Left lobe of liver (tissue), 2 donors: Measurements from ENCODE around the gene FAM20C. TPM values are rescaled to one million over a fixed set of nuclear protein-coding genes. Genes with fewer than 3 reads are reported as not detected.
"Not testable (repeated sequence)": the region's sequence is repeated elsewhere in the genome, so short reads cannot be mapped to it uniquely, and the experiment has no call there.

Experiments
- ATAC-seq: fragments of 200-7000 bp; cut with Tn5 transposase; one replicate; pipeline ENCODE4 v1.9.1; 2020; ENCODE audit warnings: mild to moderate bottlenecking, moderate library complexity
- DNase-seq: peaks from one replicate; pipeline ENCODE4 v3.0.0-alpha.2; 2020; ENCODE audit warnings: low spot score
- total RNA-seq: library from RNA; stranded (reverse); gene quantifications from one replicate; pipeline ENCODE4 v1.2.1, GENCODE V29; 2021
- donor health status: DM: no; HTN: no; CAD: no; lungs with moderate emphysema.
- donor health status: DM: no; HTN: yes; CAD: no.

FAM20C gene
- total RNA-seq, 1 donor from 2014 or later, result 72.2 TPM

DNA sequence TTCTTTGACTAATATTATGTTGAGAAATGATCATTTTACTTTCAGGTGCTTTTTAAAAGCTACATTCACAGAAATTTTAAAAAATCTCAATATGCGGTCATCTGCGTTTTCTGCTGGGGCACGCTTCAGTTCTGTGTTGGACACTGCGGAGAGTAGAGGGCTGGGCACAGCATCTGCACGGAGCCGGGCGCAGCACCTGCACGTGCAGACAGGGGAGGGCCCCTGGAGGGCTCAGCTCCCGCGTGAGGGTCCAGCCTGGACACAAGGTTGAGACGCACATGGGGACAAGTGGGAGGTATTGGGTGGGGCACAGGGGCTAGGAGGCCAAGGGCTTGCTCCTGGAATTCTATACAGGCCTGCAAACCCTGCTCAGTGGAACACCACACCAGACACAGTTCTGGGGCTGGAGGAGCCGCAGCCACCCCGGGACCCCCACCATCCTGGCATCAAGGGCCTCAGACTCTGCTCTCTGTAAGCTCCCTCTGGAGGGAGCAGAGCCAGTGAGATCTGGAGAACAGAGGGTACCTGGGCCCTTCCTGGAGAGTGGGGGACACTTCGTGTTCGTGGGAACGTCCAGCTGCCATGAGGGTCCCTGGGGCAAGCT, 20.4 kb upstream of the FAM20C start:
- DNase-seq, result no peak
- ATAC-seq, result no peak

DNA sequence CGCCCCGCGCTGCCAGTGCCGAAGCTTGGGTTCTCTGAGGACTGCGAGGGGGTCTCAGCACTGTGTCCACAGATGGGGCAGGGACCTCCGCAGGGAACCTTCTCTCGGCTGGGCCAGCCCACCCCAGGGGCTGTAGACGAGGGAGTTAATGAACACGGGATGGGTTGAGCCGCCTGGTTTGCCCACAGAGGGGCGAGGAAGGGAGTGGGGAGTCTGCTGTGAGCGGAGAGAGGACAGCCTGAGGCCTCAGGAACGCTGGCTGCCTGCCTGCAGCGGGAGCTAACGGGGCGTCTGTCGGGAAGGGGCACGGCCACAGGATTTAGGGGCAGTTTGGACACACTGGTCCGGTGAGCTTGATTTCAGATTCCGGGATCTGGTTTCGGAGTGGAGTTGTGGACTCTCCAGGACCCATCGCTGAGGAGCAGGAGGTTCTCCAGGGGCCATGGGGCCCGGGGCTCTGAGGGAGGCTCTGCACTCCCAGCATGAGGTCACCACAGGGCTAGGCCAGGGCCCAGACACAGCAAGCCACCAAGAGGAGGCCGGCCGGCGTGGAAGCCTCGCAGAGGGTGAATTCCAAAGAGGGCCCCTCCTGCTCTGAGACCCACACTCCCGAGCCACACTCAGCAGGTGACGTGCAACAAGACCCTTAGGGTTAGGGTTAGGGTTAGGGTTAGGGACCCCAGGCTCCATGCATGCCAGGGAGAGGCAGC, 19.0 kb upstream of the FAM20C start:
- DNase-seq (no peak), ATAC-seq (no peak)

DNA sequence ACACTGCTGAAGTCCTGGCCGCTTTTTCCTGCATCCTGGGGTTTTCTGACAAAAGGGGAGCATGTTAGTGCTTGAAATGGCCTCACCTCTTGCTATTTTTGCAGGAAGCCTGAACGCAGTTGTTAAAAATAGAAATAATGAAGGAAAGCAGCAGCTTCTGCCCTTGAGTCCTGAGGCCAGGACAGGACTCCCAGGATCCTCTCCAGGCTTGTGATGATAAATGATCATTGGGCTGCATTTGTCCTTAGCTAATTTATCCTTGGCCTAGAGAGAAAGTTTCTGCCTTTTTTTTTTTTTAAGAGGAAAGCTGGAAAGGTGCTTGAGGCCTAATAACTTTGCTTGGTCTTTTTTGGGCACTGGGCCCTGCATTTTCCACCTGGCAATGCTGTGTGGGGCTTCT, 17.7 kb upstream of the FAM20C start:
- DNase-seq (no peak), ATAC-seq (no peak)

DNA sequence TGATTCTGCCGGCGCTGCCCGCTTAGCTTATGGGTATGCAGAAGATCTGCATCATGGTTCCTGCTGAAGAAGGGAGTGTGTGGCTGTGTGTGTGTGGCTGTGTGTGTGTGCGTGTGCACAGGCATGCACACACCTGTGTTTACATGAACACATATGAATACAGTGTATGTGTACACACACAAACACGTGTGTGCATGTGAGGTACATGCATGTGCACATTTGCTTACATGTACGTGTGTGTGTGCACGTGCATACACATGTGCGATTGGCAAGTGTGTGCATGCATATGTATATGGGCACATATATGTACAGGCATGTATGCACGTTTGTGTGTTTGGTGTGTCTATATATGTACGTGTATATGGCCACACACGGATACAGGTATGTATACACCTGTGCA, 16.4 kb upstream of the FAM20C start:
- DNase-seq (no peak), ATAC-seq (no peak)

DNA sequence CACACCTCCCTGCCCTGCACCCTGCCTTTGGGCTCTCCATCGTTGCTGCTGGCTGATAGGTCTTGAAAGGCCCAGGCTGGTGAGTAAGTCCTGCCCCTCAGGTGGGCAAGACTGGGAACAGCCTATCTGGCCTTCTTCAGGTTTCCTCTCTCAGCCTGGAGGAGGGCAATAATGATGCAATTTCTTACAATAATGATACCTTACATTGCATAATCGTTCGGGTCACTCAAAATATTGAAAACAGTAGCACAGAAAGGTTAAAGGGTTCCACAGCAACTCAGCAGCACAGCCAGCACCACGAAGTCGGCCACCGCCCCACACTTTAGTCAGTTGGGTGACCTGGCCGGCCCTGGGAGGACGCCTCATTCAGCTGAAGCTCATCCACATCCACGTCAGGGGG, 16.0 kb upstream of the FAM20C start:
- DNase-seq, result no peak
- no peak for ATAC-seq

DNA sequence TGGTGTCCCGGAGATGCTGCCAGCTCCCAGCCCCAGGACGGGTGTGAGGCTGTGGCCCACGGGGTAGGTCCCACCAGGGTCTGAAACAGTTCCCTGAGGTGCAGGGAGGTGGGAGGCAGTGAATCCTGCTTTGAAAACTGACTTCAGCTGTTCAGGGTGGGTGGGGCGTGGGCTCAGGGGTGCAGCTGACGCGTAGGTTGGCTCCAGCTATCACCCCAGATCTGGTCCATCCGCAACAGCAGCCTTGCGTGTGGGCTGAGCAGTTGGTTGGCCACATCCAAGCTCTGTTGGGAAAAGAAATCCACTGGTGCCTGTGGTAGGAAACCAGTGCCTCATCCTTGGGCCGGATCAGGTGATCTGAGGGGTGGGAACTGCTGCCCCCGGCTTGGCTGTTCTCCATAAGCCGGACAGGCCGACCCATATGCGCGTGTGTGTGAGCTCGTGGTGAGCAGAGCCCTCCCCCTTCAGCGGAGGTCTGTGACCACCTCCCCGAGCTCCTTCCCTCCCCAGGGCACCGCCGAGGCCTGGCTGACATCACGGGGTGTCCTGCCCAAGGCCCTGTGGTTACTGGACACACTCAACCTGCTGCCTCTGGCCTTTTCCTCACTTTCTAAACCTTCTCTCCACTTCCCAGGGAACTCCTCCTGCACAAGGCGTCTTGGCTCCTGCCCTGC, 15.4 kb upstream of the FAM20C start:
- DNase-seq, result no peak
- ATAC-seq, result no peak

DNA sequence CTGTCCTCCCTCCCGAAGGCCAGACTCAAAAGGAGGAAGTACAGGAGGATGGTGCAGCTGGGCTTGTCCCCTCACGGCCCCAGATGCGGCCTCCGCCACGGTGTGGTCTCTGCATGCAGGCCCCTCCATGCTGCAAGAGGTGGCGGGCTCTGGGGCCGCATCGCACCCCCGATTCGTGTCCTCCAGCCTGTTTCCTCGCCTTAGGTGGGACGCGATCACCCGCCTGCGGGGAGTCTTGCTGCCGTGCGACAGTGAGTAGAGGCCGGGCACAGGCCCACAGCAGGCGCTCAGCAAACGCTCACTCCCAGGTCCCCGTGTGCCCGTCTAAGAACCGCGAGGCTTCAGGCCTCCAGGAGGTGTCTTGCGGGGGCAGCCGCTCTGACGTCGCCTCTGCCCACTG, 13.9 kb upstream of the FAM20C start:
- DNase-seq, result no peak

DNA sequence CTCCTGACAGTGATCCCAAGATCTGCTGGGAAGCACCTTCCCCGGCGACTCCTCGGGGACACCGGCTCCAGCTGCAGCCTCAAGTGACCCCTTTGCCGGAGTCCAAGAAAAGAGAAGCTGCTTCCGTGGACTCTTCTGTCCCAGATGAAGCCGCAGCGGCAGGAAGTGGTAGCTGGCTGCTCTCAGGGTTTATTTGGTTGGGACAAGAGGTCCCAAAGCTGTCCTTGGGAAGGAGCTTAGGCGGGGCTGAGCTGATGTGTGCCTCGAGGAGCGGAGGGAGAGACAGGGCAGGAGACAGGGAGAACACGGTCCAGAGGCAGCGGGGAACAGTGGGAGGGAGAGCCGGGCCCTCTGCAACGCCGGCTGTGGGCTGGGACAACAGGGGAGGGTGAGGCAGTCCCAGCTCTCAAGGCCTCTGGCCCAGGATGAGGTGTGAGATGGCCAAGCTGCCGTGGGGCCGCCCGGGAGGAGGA, 13.1 kb upstream of the FAM20C start:
- ATAC-seq (peak; percentile 19), DNase-seq (no peak)

More for the DNA sequence above, 13.9 kb upstream of the FAM20C start:
- ATAC-seq, result no peak

DNA sequence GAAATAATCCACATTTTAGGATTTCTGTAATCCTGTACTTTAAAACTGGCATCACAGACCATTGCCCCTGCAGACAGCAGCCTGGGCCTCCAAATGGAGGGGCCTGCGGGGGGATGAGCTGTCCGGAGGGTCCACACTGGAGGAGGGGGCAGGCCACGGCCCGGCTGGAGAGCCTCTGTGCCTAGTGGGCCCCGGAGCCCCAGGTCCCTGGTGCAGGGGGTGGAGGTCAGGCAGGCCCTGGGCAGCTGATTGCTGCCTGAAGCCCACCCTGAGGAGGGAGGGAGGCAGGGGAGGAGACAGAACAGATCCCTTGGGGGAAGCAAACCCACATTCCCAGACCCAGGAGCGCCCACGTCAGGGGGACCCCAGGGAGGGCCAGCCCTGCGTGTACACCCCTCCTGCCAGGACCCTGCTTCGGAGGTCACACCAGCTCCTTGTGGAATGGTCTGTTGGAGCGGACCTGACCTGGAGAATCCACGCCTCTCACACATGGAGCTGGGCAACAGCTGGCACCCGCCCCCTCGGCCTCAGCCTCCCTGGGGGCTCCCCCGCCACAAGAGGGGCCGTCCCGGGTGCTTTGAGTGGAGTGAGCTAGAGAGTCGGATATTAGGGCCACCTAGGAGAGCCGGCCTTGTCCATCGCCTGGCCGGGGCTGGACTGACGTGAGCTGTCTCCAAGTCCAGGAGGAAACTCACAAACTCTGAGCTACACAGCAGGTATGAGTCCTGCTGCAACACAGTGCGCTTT, 12.2 kb upstream of the FAM20C start:
- ATAC-seq, result no peak
- DNase-seq, result no peak

DNA sequence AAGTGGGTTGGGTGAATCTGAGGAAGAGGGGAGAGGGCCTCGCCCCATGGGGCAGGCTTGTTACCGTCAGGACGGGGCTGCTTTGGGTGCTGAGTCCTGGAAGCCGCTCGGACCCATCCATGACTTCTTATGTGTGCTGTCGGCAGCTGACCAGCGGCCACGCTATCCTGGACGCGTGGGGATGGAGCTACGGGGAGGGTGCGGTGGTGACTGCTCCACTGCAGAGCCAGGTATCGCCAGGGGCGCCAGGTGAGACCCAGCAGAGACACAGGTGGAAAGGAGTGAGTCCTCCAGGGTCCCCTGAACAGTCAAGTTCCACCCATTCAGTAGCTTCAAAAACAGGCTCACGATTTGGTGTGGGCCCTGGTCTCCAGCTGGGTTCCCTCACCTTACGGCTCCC, 10.6 kb upstream of the FAM20C start:
- DNase-seq, result no peak

DNA sequence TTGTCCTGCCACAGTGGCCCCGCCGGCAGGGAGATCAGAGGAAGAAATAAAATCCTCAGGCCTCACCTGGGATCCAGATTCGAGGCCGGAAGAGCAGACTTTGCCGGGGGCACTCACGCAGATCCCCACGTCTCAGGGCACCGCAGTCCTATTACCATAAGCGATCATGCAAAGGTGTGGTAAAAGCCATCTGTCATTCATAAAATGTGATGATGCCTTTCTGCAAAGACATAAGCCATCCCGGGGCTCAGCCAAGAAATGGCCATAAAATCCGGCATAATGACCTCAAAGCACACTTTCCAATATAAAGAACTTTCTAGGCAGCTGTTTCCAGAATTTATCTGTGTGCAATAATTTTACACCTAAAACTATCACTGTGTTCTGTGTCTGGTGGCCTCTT, 9.9 kb upstream of the FAM20C start:
- DNase-seq, ATAC-seq: not testable (repeated sequence)

More for the DNA sequence above, 10.6 kb upstream of the FAM20C start:
- ATAC-seq, result no peak

DNA sequence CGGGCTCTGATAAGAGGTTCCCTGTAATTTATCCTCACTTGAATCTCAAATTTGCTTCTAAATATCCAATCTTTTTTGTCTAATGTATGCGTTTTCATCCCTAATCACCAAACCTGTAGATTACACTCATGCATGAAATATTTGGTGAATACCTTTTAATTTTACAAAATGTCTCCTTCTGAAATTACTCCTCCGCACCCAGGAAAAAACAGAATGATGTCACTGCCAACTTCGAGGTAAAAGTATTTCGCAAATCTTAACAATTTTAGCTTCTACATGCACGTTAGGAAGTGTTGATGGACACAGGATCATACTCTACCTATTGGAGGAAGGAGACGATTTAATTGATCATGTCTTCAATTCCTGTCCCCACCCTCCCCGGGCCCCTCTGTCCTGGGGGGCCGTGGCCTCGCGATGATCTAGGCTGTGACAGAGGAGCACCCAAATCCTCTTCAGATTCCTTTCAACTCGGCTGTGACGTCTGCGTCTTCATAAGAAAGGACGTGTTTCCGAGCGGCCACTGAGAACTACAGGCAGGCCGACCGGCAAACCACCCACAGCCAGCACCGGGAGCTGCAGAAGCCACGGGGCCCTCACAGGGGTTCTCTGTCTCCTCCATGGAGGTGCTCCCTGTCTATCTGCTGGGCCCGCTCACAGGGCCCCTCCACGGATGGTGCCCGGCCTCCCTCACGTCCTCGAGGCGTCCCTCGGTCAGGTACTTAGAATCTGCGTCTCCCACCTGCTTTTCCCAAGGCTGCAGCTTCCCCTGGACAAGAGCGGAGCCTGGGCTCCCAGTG, 8.7 kb upstream of the FAM20C start:
- ATAC-seq (no peak), DNase-seq (no peak)

DNA sequence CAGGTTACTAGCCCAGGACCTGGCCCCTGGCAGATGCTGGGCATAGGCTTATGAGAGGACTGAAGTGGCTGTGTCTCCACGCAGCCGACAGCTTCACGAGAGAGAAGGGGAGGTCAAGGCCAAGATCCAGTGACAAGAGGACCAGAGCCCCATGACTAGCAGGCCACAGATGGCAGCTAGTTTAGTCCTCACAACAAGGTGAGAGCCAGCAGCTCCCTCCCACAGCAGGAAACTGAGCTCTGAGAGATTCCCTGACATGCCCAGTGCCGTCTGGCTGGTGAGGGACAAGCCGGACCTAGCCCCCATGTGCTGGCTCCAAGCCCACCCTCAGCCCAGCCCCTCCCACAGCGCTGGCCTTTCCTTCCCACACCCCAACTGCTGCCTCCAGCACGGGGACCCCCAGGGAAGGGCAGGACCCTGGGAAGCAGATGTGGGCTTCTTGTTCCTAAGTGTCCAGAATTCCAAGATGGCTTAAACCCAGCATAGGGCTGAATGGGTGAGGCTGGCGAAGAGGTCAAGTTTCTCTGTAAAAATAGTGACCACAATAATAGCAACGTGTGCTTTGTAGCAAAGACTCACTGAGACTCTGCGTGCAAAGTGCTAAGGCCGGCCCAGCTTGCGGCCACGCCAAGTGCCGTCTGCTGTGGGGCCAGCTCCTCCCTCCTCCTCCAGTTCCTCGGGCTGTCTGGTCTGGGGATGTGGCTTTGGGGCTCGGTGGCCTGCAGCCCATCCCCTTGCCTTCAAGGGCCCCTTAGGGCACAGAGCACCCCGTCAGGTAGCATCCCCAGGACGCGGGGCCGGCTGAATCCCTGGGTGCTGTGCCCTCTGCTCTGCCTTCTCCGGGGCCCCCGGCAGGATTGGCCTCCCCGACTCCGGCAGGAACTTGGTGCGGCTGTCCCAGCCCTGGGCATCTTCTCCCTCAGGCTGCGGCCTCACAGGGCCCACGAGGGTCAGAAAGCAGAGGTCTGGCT, 7.8 kb upstream of the FAM20C start:
- ATAC-seq, result no peak
- DNase-seq, result no peak

DNA sequence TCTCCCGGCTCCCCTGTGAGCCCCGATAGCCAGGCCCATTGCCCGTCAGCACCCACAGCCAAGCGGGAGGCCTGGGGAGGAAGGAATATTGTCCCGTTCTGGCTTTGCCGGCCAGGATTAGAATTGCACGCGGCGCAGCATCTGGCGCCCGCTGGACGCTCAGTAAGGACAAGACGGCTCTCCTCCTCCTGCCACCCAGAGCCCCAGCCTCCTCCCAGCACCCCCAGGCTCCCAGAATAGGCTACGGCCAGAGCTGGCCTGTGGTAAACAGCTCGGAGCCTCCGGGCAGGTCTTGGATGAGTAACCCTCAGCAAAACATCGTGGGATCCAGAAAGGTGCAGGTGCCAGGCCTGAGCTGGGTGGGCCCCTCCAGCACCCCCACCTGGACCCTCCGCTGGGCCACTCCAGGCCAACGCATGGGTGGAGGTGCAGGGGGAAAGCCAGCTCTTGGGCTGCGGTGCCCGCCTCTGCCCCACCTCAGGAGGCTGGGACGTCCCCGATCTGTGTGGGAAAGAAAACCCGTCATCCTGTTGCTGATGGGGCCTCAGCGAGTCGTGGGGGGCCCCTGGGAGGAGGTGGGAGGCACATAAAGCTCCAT, 5.8 kb upstream of the FAM20C start:
- ATAC-seq (no peak), DNase-seq (no peak)

DNA sequence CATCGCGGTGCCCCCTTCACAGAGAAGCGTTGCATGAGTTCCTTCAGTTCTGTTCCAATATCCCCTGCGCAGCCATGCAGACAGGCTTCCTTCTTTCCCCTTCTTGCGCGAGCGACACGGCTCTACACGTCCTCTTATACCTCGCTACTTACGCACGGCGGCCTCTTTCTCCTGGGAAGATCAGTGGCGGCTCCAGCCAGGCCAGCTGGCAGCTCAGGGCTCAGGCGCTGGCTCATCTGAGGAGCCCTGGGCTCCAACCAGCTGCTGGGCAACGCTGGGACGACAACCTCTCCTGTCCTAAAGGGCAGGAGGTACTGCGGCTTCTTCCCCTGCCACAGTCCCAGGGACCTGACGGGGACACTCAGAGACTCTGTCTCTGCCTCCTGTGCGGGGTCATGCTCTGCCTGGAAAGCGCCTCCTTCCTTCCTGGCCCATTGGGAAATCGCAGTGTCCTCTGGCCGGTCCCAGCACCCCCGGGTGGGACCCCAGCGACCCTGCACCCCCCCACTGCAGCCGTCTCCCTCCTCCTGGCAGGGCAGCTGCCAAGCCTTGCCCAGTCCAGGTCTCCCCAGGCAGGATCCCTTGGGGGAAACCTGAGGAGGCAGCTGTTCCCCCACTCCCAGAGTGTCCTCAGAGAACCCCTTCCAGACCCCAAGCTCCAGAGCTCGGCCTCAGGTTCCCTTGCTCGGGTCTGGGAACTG, 5.0 kb upstream of the FAM20C start:
- ATAC-seq (no peak), DNase-seq (no peak)

DNA sequence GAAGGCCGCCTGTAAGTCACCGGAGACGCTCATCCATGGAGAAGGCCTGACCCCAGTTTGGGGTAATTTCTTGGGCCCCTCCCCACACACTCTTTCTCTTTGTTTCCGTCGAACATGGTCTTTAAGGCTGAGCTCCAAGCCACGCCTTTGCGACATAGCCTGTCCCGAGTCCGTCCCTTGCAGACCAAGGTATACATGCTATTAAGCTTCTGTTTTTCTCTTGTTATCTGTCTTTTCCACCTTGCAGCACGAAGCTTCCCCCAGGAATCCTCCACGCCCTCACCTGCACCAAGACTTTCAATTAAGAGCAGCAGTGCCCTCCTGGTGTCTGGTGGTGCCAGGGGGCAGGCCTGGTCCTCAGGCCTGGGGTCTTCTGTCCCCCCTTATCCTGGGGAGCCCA, 4.2 kb upstream of the FAM20C start:
- DNase-seq (no peak), ATAC-seq (no peak)

DNA sequence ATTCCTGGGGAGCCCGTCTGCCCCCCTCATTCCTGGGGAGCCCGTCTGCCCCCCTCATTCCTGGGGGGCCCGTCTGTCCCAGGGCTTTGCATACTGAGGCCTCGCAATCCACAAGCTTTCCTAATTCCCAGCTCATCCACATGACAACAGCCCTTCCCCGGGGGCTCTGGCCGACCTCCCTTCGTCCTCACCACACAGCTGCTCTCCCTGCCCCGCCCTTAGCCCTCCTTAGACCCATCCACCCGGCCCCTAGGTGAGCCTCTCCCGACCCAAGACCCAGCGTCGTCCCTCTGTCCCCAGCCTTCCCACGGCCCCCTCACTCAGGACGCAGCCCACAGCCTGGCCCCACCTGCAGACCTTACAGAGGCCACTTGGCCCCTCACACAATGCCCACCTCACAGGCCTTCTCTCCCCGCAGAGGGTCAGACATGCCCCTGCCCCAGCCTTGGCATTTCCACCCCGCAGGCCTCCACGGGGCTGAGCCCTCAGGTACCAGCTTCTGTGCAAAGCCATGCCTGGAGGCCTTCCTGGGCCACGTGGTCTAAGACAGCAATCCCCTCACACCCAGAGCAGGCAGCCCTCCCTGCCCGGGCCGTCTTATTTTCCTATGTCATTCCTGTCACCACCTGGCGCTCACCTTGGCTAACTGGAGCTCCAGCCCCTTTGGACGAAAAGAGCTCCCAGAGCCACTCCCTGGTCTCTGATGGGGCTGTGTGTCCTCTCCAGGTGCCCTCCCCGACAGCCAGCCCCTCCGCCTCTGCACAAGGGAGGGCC, 3.5 kb upstream of the FAM20C start:
- DNase-seq, result no peak
- no peak for ATAC-seq

DNA sequence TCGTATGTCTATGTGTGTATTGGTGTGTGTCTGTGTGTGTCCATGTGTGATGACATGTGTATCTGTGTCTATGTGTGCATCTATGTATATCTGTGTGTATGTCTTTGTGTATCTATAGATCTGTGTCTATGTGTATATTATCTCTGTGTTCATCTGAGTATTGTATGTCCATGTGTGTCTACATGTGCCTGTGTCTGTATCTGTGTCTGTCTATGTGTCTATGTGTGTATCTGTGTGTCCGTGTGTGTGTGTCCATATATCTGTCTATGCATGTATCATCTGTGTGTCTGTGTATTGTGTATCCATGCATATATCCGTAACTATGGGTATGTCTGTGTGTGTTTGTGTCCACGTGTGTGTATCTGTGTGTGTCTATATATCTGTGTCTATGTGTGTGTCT, 2.7 kb upstream of the FAM20C start:
- no peak for DNase-seq
- no peak for ATAC-seq
